ENCODE data around the gene OIT3. TPM values are rescaled to one million over a fixed set of nuclear protein-coding genes. Genes with fewer than 3 reads are reported as not detected.
"Not testable (repeated sequence)": the region's sequence is repeated elsewhere in the genome, so short reads cannot be mapped to it uniquely, and the experiment has no call there.

The OIT3 gene
- total RNA-seq, 2 donors from 2014 or later = not detected

DNA sequence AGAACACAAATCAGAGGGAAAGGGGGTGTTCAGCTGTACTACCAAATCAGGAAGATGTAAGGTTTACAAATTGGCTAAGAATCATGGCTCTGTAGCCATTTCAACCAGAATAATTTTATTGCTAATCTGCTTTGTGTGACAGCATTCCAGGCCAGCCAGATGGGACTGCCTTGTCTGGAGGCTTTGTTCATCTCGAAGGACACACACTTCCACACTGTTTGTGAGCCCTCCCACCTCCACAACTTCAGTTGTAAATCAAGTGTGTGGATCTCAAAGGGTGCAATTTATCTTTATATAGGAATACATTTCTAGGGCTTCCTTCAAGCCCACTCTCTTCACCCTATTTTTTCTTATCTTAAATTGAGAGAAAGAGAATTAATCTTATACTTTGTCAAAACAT is 6.9 kb upstream of the OIT3 start:
- H3K27ac Mint-ChIP-seq = peak overlapping the region; percentile 82
- no peak for ATAC-seq (replicated peaks)
- H3K9me3 Mint-ChIP-seq = no peaks in the 10 kb centered on the region
- peaks cover 40% of the 10 kb centered on the region for H3K36me3 Mint-ChIP-seq (ENCODE audit: low read depth)
- H3K4me3 Mint-ChIP-seq = peak overlapping the region; percentile 57
- peaks cover 4% of the 10 kb centered on the region for H3K4me1 Mint-ChIP-seq
- H3K27me3 Mint-ChIP-seq = no peaks in the 10 kb centered on the region

DNA sequence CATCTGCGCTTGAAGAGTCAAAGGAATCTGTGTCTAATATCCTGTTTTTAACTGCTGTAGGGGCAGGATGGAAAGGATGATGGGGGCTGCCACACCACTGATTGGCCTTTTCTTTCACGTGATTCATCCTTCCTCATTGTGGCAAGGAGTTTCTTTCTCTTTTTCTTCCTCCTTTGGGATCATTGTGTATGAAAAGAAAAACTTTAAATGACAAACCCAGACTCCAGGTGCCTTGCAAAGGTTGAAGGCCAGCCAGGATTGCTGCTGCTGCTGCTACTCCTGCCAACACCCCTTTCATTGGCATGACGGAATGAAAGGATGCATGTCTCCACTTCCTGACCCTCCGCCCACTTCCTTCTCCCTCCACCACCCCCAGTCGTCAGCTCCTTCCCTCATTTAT is 6.5 kb upstream of the OIT3 start:
- Mint-ChIP-seq H3K4me3 (peak overlapping the region; percentile 57), H3K36me3 (ENCODE audit: low read depth) (peaks cover 40% of the 10 kb centered on the region), H3K27me3 (no peaks in the 10 kb centered on the region), H3K4me1 (peaks cover 4% of the 10 kb centered on the region), H3K27ac (peak overlapping the region; percentile 82), H3K9me3 (no peaks in the 10 kb centered on the region)
- peak; percentile 45 for ATAC-seq (replicated peaks)

DNA sequence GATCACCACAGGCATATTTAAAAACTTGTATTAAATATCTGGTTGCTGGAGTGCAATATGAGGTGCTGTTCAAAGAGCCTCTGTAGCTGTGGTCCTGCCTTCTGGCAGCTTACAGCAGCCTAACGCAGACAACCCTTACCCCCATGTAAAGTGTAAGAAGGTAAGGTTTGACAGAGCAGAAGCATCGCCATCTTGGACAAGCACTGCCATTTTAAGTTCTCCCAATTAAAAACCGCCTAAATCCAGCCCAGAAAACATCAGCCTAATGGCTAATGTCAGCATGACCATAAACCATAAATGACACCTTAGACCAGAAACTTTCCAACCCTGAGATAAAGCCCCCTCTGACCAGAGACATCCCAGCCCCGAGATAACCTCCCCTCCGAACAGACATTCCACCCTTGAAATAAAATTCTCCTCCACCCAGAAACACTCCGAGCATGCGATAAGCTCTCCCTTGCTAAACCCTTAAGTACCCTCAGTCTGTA is 5.3 kb upstream of the OIT3 start:
- Mint-ChIP-seq H3K9me3 (no peaks in the 10 kb centered on the region), H3K27ac (no peak overlapping the region), H3K27me3 (no peaks in the 10 kb centered on the region), H3K4me1 (peaks cover 4% of the 10 kb centered on the region), H3K4me3 (no peak overlapping the region), H3K36me3 (ENCODE audit: low read depth) (peaks cover 34% of the 10 kb centered on the region)
- ATAC-seq (replicated peaks) = no peak

GRCh38 chr10:72889391-72889831 is 4.1 kb upstream of the OIT3 start:
- Mint-ChIP-seq H3K36me3 (ENCODE audit: low read depth) (peaks cover 27% of the 10 kb centered on the region), H3K27me3 (no peaks in the 10 kb centered on the region), H3K4me1 (peaks cover 4% of the 10 kb centered on the region), H3K27ac (no peak overlapping the region), H3K9me3 (no peaks in the 10 kb centered on the region), H3K4me3 (no peak overlapping the region)
- peak; percentile 56 for ATAC-seq (replicated peaks)

- Mint-ChIP-seq H3K9me3 (no peaks in the 10 kb centered on the region), H3K4me1 (peaks cover 4% of the 10 kb centered on the region), H3K36me3 (ENCODE audit: low read depth) (peaks cover 22% of the 10 kb centered on the region), H3K4me3 (no peak overlapping the region), H3K27ac (no peak overlapping the region), H3K27me3 (peaks cover under 1% of the 10 kb centered on the region)
- peak; percentile 58 for ATAC-seq (replicated peaks)
Measured at GRCh38 chr10:72890086-72890485, 3.5 kb upstream of the OIT3 start.

DNA sequence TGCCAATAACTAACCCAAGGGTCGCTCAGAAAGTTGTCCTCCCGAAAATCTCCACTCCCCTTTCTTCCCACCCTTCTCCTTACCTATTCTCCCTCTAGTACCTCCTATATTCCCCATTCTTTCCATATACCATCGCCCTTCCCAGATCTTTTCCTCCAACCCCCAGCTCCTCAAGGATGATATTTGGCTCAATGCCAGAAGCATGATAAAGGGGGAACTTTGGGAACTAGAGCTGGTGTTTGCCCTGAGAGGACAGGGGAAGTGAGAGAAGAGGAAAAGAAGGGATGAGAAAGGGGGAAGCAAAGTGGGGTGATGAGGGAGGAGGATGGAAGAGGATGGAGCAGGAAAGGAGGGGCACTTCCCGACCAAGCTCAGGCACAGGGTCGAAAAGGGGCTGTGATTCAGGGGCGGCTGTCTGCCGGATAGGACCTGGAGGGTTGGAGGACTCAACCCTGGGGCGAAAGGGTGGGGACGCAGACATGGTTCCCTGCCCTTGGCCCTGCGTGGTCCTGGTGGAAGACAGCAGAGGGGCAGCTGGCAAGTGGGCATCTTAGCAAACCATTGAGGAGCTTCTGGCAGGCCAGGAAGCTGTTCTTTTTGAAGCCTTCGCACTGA is 1.8 kb downstream of the OIT3 start:
- Mint-ChIP-seq H3K4me3 (no peak overlapping the region), H3K4me1 (no peaks in the 10 kb centered on the region), H3K27me3 (peaks cover 4% of the 10 kb centered on the region), H3K9me3 (no peaks in the 10 kb centered on the region), H3K27ac (no peak overlapping the region), H3K36me3 (ENCODE audit: low read depth) (no peaks in the 10 kb centered on the region)
- ATAC-seq (replicated peaks) = no peak

DNA sequence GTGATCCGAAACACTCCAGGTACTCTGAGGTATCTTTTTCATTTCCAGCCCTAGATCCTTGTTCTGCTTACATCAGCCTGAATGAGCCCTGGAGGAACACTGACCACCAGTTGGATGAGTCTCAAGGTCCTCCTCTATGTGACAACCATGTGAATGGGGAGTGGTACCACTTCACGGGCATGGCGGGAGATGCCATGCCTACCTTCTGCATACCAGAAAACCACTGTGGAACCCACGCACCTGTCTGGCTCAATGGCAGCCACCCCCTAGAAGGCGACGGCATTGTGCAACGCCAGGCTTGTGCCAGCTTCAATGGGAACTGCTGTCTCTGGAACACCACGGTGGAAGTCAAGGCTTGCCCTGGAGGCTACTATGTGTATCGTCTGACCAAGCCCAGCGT is 5.1 kb downstream of the OIT3 start:
- no peaks in the 10 kb centered on the region for H3K36me3 Mint-ChIP-seq (ENCODE audit: low read depth)
- H3K9me3 Mint-ChIP-seq = no peaks in the 10 kb centered on the region
- ATAC-seq (replicated peaks) = no peak
- H3K27me3 Mint-ChIP-seq = peaks cover 4% of the 10 kb centered on the region
- H3K27ac Mint-ChIP-seq = no peak overlapping the region
- H3K4me3 Mint-ChIP-seq = no peak overlapping the region
- no peaks in the 10 kb centered on the region for H3K4me1 Mint-ChIP-seq

DNA sequence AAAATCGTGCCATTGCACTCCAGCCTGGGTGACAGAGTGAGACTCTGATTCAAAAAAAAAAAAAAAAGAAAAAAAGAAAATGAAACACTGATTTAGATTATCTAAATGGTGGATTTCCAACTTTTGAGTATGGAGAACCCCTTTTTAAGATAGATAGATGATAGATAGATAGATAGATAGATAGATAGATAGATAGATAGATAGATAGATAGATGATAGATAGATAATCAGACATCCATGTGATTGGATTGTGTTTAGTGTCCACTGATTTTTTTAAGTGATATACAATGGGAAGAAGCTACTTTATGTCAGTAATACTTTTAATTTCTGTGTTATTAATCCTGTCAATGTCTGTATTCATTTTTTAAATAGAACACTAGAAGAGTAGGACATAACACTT is 6.0 kb downstream of the OIT3 start:
- Mint-ChIP-seq H3K36me3 (ENCODE audit: low read depth) (no peaks in the 10 kb centered on the region), H3K9me3 (no peaks in the 10 kb centered on the region), H3K27ac (no peak overlapping the region), H3K4me3 (no peak overlapping the region), H3K27me3 (peaks cover 4% of the 10 kb centered on the region), H3K4me1 (no peaks in the 10 kb centered on the region)
- ATAC-seq (replicated peaks) = no peak

GRCh38 chr10:72903941-72904446 is 10.5 kb downstream of the OIT3 start:
- H3K27ac Mint-ChIP-seq; H3K27me3 Mint-ChIP-seq; H3K4me3 Mint-ChIP-seq; H3K4me1 Mint-ChIP-seq; H3K9me3 Mint-ChIP-seq; H3K36me3 Mint-ChIP-seq (ENCODE audit: low read depth); ATAC-seq (replicated peaks): not testable (repeated sequence)

DNA sequence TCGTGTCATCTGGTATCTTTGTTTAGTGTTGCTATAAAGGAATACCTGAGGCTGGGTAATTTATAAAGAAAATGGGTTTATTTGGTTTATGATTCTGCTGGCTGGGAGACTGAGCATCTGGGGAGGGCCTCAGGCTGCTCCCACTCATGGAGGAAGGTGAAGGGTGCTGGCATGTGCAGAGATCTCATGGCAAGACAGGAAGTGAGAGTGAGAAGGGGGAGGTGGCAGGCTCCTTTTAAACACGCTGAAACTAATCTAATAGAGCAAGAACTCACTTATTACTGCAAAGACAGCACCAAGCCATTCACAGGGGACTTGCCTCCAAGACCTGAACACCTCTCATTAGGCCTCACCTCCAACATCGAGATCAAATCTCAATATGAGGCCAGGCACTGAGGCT is 11.3 kb downstream of the OIT3 start:
- Mint-ChIP-seq H3K4me3 (no peak overlapping the region), H3K27ac (no peak overlapping the region), H3K4me1 (peaks cover 5% of the 10 kb centered on the region), H3K9me3 (no peaks in the 10 kb centered on the region), H3K36me3 (ENCODE audit: low read depth) (no peaks in the 10 kb centered on the region), H3K27me3 (peaks cover 4% of the 10 kb centered on the region)
- no peak for ATAC-seq (replicated peaks)

DNA sequence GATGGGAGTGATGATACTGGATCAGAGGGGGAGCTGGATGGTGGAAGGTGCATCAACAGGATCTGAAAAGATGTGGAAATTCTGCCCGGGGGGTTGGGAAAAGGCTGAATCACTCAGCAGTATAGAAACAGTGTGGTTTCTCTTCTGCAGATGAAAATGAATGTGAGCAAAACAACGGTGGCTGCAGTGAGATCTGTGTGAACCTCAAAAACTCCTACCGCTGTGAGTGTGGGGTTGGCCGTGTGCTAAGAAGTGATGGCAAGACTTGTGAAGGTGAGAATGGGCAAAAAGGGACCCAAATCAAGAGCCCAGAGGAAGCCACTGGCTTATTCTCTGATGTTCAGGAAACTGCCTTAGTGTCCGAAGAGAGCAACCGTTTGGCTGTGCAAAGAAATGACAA is 12.9 kb downstream of the OIT3 start:
- H3K4me1 Mint-ChIP-seq = peaks cover 5% of the 10 kb centered on the region
- no peak overlapping the region for H3K27ac Mint-ChIP-seq
- H3K36me3 Mint-ChIP-seq (ENCODE audit: low read depth) = no peaks in the 10 kb centered on the region
- H3K27me3 Mint-ChIP-seq = peaks cover 7% of the 10 kb centered on the region
- no peaks in the 10 kb centered on the region for H3K9me3 Mint-ChIP-seq
- H3K4me3 Mint-ChIP-seq = no peak overlapping the region
- no peak for ATAC-seq (replicated peaks)

- Mint-ChIP-seq H3K27me3 (peaks cover 7% of the 10 kb centered on the region), H3K4me1 (peaks cover 5% of the 10 kb centered on the region), H3K4me3 (no peak overlapping the region), H3K36me3 (ENCODE audit: low read depth) (no peaks in the 10 kb centered on the region), H3K27ac (no peak overlapping the region), H3K9me3 (no peaks in the 10 kb centered on the region)
- no peak for ATAC-seq (replicated peaks)
Measured at GRCh38 chr10:72910705-72911104, 17.2 kb downstream of the OIT3 start.

DNA sequence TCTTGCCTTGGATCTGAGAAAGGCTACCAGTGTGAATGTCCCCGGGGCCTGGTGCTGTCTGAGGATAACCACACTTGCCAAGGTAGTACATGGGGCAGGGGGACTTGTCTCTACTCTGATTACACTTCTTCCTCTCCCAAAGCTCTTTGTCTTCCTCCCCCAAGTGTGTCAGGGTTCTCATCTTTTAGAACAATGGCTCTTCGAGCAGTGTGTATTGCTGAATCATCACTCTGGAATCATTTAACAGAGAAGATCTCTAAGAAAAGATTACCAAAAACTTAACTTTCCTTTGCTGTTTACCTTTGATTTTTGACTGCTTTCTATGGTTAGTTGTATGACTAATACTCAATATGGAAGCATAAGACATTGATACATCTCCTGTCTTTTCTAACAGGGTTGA is 18.2 kb downstream of the OIT3 start:
- no peaks in the 10 kb centered on the region for H3K4me1 Mint-ChIP-seq
- H3K27me3 Mint-ChIP-seq = peaks cover 3% of the 10 kb centered on the region
- no peaks in the 10 kb centered on the region for H3K9me3 Mint-ChIP-seq
- no peak for ATAC-seq (replicated peaks)
- no peak overlapping the region for H3K4me3 Mint-ChIP-seq
- H3K27ac Mint-ChIP-seq = no peak overlapping the region
- H3K36me3 Mint-ChIP-seq (ENCODE audit: low read depth) = no peaks in the 10 kb centered on the region

- H3K27ac Mint-ChIP-seq = no peak overlapping the region
- no peaks in the 10 kb centered on the region for H3K4me1 Mint-ChIP-seq
- H3K36me3 Mint-ChIP-seq (ENCODE audit: low read depth) = no peaks in the 10 kb centered on the region
- peaks cover 3% of the 10 kb centered on the region for H3K27me3 Mint-ChIP-seq
- no peak overlapping the region for H3K4me3 Mint-ChIP-seq
- ATAC-seq (replicated peaks) = no peak
- H3K9me3 Mint-ChIP-seq = no peaks in the 10 kb centered on the region
Measured at GRCh38 chr10:72912736-72913135, 19.2 kb downstream of the OIT3 start.

DNA sequence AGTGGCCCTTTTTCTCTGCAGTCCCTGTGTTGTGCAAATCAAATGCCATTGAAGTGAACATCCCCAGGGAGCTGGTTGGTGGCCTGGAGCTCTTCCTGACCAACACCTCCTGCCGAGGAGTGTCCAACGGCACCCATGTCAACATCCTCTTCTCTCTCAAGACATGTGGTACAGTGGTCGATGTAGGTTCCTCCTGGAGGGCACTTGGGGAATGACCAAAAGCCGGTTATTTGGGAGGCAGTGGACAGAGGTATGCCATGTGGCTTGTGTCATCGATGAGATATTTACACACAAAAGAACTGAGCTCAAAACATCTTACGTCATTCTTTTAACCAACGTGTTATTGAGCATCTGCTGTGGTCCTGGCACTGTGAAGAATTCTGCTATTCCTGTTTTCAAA is 19.7 kb downstream of the OIT3 start:
- Mint-ChIP-seq H3K27ac (no peak overlapping the region), H3K4me3 (no peak overlapping the region), H3K36me3 (ENCODE audit: low read depth) (no peaks in the 10 kb centered on the region), H3K4me1 (no peaks in the 10 kb centered on the region), H3K27me3 (peaks cover 6% of the 10 kb centered on the region), H3K9me3 (no peaks in the 10 kb centered on the region)
- ATAC-seq (replicated peaks) = no peak

Data from activated T-helper 17 cell treated with anti-CD3 and anti-CD28 coated beads, Interleukin-2, amount 50 U/mL, for 72 hours (primary cell).